ENCODE measurements around the gene ZFY.
"Not testable (repeated sequence)": the region's sequence is repeated elsewhere in the genome, so short reads cannot be mapped to it uniquely, and the experiment has no call there.

Gene ZFY

DNA sequence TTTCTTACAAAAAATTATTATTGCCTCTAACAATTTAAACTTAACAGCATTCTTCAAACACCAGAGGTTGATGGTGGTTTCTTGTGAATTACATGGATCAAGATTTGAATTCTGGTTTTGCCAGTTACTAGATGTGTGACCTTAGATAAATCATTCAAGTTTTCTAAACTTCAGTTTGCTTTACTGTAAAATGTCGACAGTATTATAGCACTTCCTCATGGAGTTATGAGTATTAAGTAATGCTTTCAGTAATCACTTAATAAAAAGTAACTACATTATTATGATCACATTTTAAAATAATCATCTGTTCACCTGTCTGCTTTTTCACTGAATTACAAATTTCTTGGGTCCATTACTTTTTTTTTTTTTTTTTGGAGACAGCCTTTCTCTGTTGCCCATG, 37.5 kb downstream of the ZFY start:
- TF ChIP-seq, protein P1, sequence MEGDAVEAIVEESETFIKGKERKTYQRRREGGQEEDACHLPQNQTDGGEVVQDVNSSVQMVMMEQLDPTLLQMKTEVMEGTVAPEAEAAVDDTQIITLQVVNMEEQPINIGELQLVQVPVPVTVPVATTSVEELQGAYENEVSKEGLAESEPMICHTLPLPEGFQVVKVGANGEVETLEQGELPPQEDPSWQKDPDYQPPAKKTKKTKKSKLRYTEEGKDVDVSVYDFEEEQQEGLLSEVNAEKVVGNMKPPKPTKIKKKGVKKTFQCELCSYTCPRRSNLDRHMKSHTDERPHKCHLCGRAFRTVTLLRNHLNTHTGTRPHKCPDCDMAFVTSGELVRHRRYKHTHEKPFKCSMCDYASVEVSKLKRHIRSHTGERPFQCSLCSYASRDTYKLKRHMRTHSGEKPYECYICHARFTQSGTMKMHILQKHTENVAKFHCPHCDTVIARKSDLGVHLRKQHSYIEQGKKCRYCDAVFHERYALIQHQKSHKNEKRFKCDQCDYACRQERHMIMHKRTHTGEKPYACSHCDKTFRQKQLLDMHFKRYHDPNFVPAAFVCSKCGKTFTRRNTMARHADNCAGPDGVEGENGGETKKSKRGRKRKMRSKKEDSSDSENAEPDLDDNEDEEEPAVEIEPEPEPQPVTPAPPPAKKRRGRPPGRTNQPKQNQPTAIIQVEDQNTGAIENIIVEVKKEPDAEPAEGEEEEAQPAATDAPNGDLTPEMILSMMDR (IDR thresholded peaks at IDR 0.05; ENCODE audit: low read depth, low read length) = no peak
- H3K4me3 ChIP-seq (ENCODE audit: low read depth, low read length) = no peak overlapping the region

- no peak overlapping the region for H3K4me3 ChIP-seq (ENCODE audit: low read depth, low read length)
- TF ChIP-seq, protein P1 (IDR thresholded peaks at IDR 0.05; ENCODE audit: low read depth, low read length) = no peak
Observed at GRCh38 chrY:2973110-2973751, 38.0 kb downstream of the ZFY start.

- TF ChIP-seq, protein P1 (IDR thresholded peaks at IDR 0.05; ENCODE audit: low read depth, low read length) = no peak
- no peak overlapping the region for H3K4me3 ChIP-seq (ENCODE audit: low read depth, low read length)
Observed at GRCh38 chrY:2979283-2979682, 44.1 kb downstream of the ZFY start.

GRCh38 chrY:2984491-2984890, 49.3 kb downstream of the ZFY start:
- TF ChIP-seq, protein P1 (IDR thresholded peaks at IDR 0.05; ENCODE audit: low read depth, low read length) = no peak
- no peak overlapping the region for H3K4me3 ChIP-seq (ENCODE audit: low read depth, low read length)

DNA sequence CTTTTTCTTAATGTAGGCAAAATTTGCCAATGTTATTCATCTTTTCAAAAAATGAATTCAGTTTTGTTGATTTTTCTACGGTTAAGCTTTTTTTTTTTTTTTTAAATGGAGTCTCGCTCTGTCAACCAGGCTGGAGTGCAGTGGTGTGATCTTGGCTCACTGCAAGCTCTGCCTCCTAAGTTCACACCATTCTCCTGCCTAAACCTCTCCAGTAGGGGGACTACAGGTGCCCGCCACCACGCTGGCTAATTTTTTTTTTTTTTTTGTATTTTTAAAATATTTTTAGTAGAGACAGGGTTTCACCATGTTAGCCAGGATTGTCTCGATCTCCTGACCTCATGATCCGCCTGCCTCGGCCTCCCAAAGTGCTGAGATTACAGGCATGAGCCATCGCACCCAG, 52.0 kb downstream of the ZFY start:
- not testable (repeated sequence) for H3K4me3 ChIP-seq (ENCODE audit: low read depth, low read length)

GRCh38 chrY:2997369-2997768, 62.2 kb downstream of the ZFY start:
- H3K4me3 ChIP-seq (ENCODE audit: low read depth, low read length) = not testable (repeated sequence)

DNA sequence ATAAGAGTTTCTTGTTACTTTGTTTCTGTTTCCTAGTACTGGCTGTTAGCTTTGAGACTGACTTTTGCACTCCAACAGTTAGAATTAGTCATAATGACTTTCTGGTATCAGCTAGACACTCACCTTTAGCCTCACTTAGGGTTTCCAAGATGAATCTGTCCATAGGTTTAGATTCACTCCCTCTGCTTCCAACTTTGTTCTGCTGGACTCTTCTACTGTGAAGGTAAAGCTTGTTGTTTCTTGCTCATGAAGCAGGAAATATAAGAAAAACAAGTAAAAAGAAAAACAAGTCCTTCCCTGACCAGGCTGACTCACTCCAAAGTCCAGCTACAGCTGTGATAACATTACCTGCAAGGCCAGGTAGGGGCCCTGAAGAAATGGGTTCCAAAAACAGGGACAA, 67.0 kb downstream of the ZFY start:
- TF ChIP-seq, protein P1 (IDR thresholded peaks at IDR 0.05; ENCODE audit: low read depth, low read length) = no peak
- H3K4me3 ChIP-seq (ENCODE audit: low read depth, low read length) = no peak overlapping the region

GRCh38 chrY:3002680-3003515, 67.7 kb downstream of the ZFY start:
- TF ChIP-seq, protein P1 (IDR thresholded peaks at IDR 0.05; ENCODE audit: low read depth, low read length) = no peak
- no peak overlapping the region for H3K4me3 ChIP-seq (ENCODE audit: low read depth, low read length)
